ENCODE results near the gene SLC28A1. TPM values are rescaled to one million over a fixed set of nuclear protein-coding genes. Genes with fewer than 3 reads are reported as not detected.
"Not testable (repeated sequence)": the region's sequence is repeated elsewhere in the genome, so short reads cannot be mapped to it uniquely, and the experiment has no call there.

Gene SLC28A1
- total RNA-seq, 1 donor from 2014 or later, result 0.19 TPM

GRCh38 chr15:84962955-84963354 lies 78.5 kb downstream of the SLC28A1 start:
- DNase-seq (ENCODE audit: low spot score), result no peak

- DNase-seq (ENCODE audit: low spot score), result peak; percentile 37
These were observed 82.9 kb downstream of the SLC28A1 start for GRCh38 chr15:84967380-84967779.

- DNase-seq (ENCODE audit: low spot score), result peak; percentile 53
These were observed 83.8 kb downstream of the SLC28A1 start for GRCh38 chr15:84968301-84968700.

- DNase-seq (ENCODE audit: low spot score), result peak; percentile 43
These were observed 84.8 kb downstream of the SLC28A1 start for GRCh38 chr15:84969257-84969656.

- DNase-seq (ENCODE audit: low spot score), result peak; percentile 30
These were observed 86.4 kb downstream of the SLC28A1 start for GRCh38 chr15:84970843-84971242.

- no peak for DNase-seq (ENCODE audit: low spot score)
These were observed 89.3 kb downstream of the SLC28A1 start for GRCh38 chr15:84973492-84974460.

GRCh38 chr15:84975871-84976351 lies 91.4 kb downstream of the SLC28A1 start:
- no peak for DNase-seq (ENCODE audit: low spot score)

GRCh38 chr15:84976746-84977345 lies 92.4 kb downstream of the SLC28A1 start:
- DNase-seq (ENCODE audit: low spot score), result no peak

- no peak for DNase-seq (ENCODE audit: low spot score)
These were observed 95.2 kb downstream of the SLC28A1 start for GRCh38 chr15:84979651-84980050.

GRCh38 chr15:84980196-84981053 lies 96.0 kb downstream of the SLC28A1 start:
- DNase-seq (ENCODE audit: low spot score), result peak; percentile 95

GRCh38 chr15:84981054-84981710 lies 96.7 kb downstream of the SLC28A1 start:
- DNase-seq (ENCODE audit: low spot score), result peak; percentile 99

- peak; percentile 92 for DNase-seq (ENCODE audit: low spot score)
These were observed 97.3 kb downstream of the SLC28A1 start, which contains the start of gene PDE8A for GRCh38 chr15:84981711-84982300. PDE8A (plus strand) TSS chr15:84981856; CDS start chr15:84982163, 307 bp downstream.

- DNase-seq (ENCODE audit: low spot score), result no peak
These were observed 97.9 kb downstream of the SLC28A1 start for GRCh38 chr15:84982301-84982920.

- no peak for DNase-seq (ENCODE audit: low spot score)
These were observed 98.8 kb downstream of the SLC28A1 start for GRCh38 chr15:84983294-84983693.

- no peak for DNase-seq (ENCODE audit: low spot score)
These were observed 99.2 kb downstream of the SLC28A1 start for GRCh38 chr15:84983711-84984110.

- no peak for DNase-seq (ENCODE audit: low spot score)
These were observed 100.7 kb downstream of the SLC28A1 start for GRCh38 chr15:84985158-84985557.

- DNase-seq (ENCODE audit: low spot score), result not testable (repeated sequence)
These were observed 102.9 kb downstream of the SLC28A1 start for GRCh38 chr15:84987351-84987750.

- no peak for DNase-seq (ENCODE audit: low spot score)
These were observed 103.6 kb downstream of the SLC28A1 start for GRCh38 chr15:84987949-84988624.
